ENCODE data around the gene SH2D1A. TPM values are rescaled to one million over a fixed set of nuclear protein-coding genes. Genes with fewer than 3 reads are reported as not detected.
A peak's percentile ranks its signal among the peaks of the same experiment; 100 is the strongest.

SH2D1A gene
- total and polyA plus RNA-seq, 2 donors (not counting 3 experiments of a cell fraction or from before 2014, with no cell fraction given) = not detected

DNA sequence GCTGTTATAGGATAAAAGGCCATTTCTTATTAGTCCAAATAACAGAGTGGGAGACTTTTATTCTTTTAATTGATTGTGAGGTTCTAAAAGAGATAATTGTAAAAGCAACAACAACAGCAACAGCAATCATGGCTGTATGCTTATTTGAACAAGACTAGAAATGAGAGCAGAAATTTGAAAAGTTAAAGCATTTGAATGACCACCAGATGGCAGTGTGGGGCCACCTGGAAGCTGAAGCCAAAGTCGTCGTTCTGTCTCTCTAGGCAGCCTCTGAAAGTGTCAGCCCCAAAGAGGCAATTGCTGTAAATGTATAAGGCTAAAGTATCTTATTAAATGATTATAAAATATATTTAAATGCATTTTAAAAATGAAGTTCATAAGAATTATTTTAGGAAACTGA lies 42.2 kb downstream of the SH2D1A start:
- TF ChIP-seq, protein P1, sequence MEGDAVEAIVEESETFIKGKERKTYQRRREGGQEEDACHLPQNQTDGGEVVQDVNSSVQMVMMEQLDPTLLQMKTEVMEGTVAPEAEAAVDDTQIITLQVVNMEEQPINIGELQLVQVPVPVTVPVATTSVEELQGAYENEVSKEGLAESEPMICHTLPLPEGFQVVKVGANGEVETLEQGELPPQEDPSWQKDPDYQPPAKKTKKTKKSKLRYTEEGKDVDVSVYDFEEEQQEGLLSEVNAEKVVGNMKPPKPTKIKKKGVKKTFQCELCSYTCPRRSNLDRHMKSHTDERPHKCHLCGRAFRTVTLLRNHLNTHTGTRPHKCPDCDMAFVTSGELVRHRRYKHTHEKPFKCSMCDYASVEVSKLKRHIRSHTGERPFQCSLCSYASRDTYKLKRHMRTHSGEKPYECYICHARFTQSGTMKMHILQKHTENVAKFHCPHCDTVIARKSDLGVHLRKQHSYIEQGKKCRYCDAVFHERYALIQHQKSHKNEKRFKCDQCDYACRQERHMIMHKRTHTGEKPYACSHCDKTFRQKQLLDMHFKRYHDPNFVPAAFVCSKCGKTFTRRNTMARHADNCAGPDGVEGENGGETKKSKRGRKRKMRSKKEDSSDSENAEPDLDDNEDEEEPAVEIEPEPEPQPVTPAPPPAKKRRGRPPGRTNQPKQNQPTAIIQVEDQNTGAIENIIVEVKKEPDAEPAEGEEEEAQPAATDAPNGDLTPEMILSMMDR (IDR thresholded peaks at IDR 0.05; ENCODE audit: extremely low read depth in 1 of 2, insufficient read depth in 1 of 2, low read depth in 1 of 2, low read length in 2 of 2) = peak; percentile 33 to 43
- TF ChIP-seq POLR2A (IDR thresholded peaks at IDR 0.05; ENCODE audit: low read depth, low read length) = no peak
- no peak for TF ChIP-seq FOS (IDR thresholded peaks at IDR 0.05; ENCODE audit: borderline replicate concordance, insufficient read depth, low read length)
- dilution Hi-C loops (cut with MboI; ENCODE audit: extremely low pct_ligation_motif_present, low sequenced_read_pairs) = no loop called here
- intact Hi-C loops (cut with micrococcal nuclease) = no loop called here
- no peak overlapping the region for H3K4me3 ChIP-seq (replicated peaks in 1 of 3; ENCODE audit: insufficient read depth in 1 of 3, low read depth in 1 of 3, low read length in 3 of 3)
- no peaks in the 10 kb centered on the region for H3K9me3 ChIP-seq (replicated peaks; ENCODE audit: control insufficient read depth, insufficient read depth, low read length)
- H3K27me3 ChIP-seq (ENCODE audit: control insufficient read depth in 2 of 2, insufficient read depth in 2 of 2, low read length in 2 of 2) = peaks cover 0 to 2% of the 10 kb centered on the region in 2 experiments
- H3K27ac ChIP-seq (ENCODE audit: insufficient read depth, low read depth, low read length) = no peak overlapping the region
- no peaks in the 10 kb centered on the region for H3K9me1 ChIP-seq (replicated peaks; ENCODE audit: control insufficient read depth, extremely low read depth, insufficient read depth, low read length)
- no peak overlapping the region for H3K9ac ChIP-seq (replicated peaks; ENCODE audit: extremely low read depth, insufficient read depth, low read length)
- H3K36me3 ChIP-seq (ENCODE audit: control insufficient read depth in 2 of 2, extremely low read depth in 1 of 2, insufficient read depth in 2 of 2, low read length in 2 of 2) = no peaks in the 10 kb centered on the region
- no peak overlapping the region for H3K4me2 ChIP-seq (ENCODE audit: insufficient read depth, low read length)
- H2AFZ ChIP-seq (ENCODE audit: low read depth, low read length) = no peak overlapping the region
- ChIA-PET POLR2A (no interaction called here), CTCF (interaction anchor here (1.0 kb wide), 1 partner anchor 18 kb away, joined by 3 read pairs; no protein-coding TSS in a partner anchor)
- peak; percentile 33 for DNase-seq (ENCODE audit: low read depth, low spot score)
- peak; percentile 84 for FAIRE-seq
- H4K20me1 ChIP-seq (replicated peaks; ENCODE audit: control insufficient read depth, extremely low read depth, insufficient read depth, low read length) = no peaks in the 10 kb centered on the region
- H3K79me2 ChIP-seq (ENCODE audit: control insufficient read depth, insufficient read depth, low read length) = no peaks in the 10 kb centered on the region
- H3K4me1 ChIP-seq (ENCODE audit: control insufficient read depth, extremely low read depth, insufficient read depth, low read length) = no peaks in the 10 kb centered on the region
- BruUV-seq (replicated peaks) = no TSS peak

DNA sequence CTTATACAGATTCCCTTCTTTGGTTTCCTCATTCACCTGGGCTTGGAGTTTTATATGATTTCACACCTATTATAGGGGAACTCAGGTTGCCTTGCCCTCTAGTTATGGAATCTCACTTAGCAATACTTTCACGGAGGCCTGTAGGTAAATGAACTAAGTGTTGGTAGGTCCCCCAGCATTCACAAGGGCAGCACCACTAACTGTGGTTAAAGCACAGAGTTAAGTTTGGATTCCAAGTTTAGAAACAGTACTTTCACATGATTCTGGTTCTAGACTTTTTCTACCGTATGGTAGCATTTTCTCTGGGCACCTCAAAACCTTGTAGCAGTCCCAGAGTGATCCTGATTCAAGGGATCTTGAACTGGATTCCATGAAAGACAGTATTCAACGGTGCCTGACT lies 46.4 kb downstream of the SH2D1A start:
- Histone ChIP-seq H3K9me1 (replicated peaks; ENCODE audit: control insufficient read depth, extremely low read depth, insufficient read depth, low read length) (no peaks in the 10 kb centered on the region), H3K79me2 (ENCODE audit: control insufficient read depth, insufficient read depth, low read length) (no peaks in the 10 kb centered on the region), H3K4me3 (replicated peaks in 1 of 3; ENCODE audit: insufficient read depth in 1 of 3, low read depth in 1 of 3, low read length in 3 of 3) (no peak overlapping the region), H3K36me3 (ENCODE audit: control insufficient read depth in 2 of 2, extremely low read depth in 1 of 2, insufficient read depth in 2 of 2, low read length in 2 of 2) (no peaks in the 10 kb centered on the region), H4K20me1 (replicated peaks; ENCODE audit: control insufficient read depth, extremely low read depth, insufficient read depth, low read length) (no peaks in the 10 kb centered on the region), H3K27me3 (ENCODE audit: control insufficient read depth in 2 of 2, insufficient read depth in 2 of 2, low read length in 2 of 2) (peaks cover 0 to 2% of the 10 kb centered on the region in 2 experiments), H3K27ac (ENCODE audit: insufficient read depth, low read depth, low read length) (no peak overlapping the region), H3K9me3 (replicated peaks; ENCODE audit: control insufficient read depth, insufficient read depth, low read length) (no peaks in the 10 kb centered on the region), H3K4me1 (ENCODE audit: control insufficient read depth, extremely low read depth, insufficient read depth, low read length) (no peaks in the 10 kb centered on the region), H3K9ac (replicated peaks; ENCODE audit: extremely low read depth, insufficient read depth, low read length) (no peak overlapping the region), H2AFZ (ENCODE audit: low read depth, low read length) (no peak overlapping the region), H3K4me2 (ENCODE audit: insufficient read depth, low read length) (no peak overlapping the region)
- TF ChIP-seq, protein P1 (IDR thresholded peaks at IDR 0.05; ENCODE audit: extremely low read depth in 1 of 2, insufficient read depth in 1 of 2, low read depth in 1 of 2, low read length in 2 of 2) = no peak
- TF ChIP-seq MYC (IDR thresholded peaks at IDR 0.05; ENCODE audit: low read depth, low read length) (no peak), EZH2 (IDR thresholded peaks at IDR 0.05; ENCODE audit: borderline replicate concordance, low read depth, low read length, severe bottlenecking) (no peak), GATA2 (IDR thresholded peaks at IDR 0.05; ENCODE audit: insufficient read depth, insufficient read length, low read depth, low read length) (no peak), POLR2A (IDR thresholded peaks at IDR 0.05; ENCODE audit: low read depth, low read length) (no peak), FOS (IDR thresholded peaks at IDR 0.05; ENCODE audit: borderline replicate concordance, insufficient read depth, low read length) (no peak), POLR2AphosphoS5 (IDR thresholded peaks at IDR 0.05; ENCODE audit: insufficient read depth, low read depth, low read length) (no peak), JUN (IDR thresholded peaks at IDR 0.05; ENCODE audit: borderline replicate concordance, insufficient read depth, insufficient read length, low read depth) (no peak)
- TF ChIP-seq, protein P2, sequence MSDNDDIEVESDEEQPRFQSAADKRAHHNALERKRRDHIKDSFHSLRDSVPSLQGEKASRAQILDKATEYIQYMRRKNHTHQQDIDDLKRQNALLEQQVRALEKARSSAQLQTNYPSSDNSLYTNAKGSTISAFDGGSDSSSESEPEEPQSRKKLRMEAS (IDR thresholded peaks at IDR 0.05; ENCODE audit: insufficient read depth, insufficient read length) = no peak
- dilution Hi-C loops (cut with MboI; ENCODE audit: extremely low pct_ligation_motif_present, low sequenced_read_pairs) = no loop called here
- DNase-seq (ENCODE audit: low read depth, low spot score) = no peak
- CTCF ChIA-PET = no interaction called here
- intact Hi-C loops (cut with micrococcal nuclease) = no loop called here
- POLR2A ChIA-PET = no interaction called here
- BruUV-seq (replicated peaks) = no TSS peak
- no peak for FAIRE-seq

Data from endothelial cell of umbilical vein (primary cell).